Tibial nerve (tissue), 4 donors: ENCODE measurements around the gene NEMP1. TPM values are rescaled to one million over a fixed set of nuclear protein-coding genes. Genes with fewer than 3 reads are reported as not detected.

ENCODE experiments used
- DNase-seq, 2 donors: peaks; one replicate each; pipeline ENCODE4 v3.0.0-alpha.2; 2019; ENCODE audit warnings: low spot score in 2 of 2
- H3K27ac ChIP-seq, 4 donors: fragments of 200-600 bp; sonication (generic) in 3 of 4; one replicate each; pipeline ENCODE4 v1.5.1; 2017 to 2019; ENCODE audit warnings: mild to moderate bottlenecking in 1 of 4
- H3K27me3 ChIP-seq, 2 donors: fragments of 200-600 bp; sonication (generic) in 1 of 2; one replicate each; pipeline versions ENCODE4 v1.5.1 to v1.6.0; 2017 to 2019
- H3K36me3 ChIP-seq, 3 donors: fragments of 200-600 bp; sonication (generic); one replicate each; pipeline ENCODE4 v1.5.1; 2018 to 2019
- H3K4me1 ChIP-seq, 4 donors: fragments of 200-600 bp; sonication (generic) in 3 of 4; one replicate each; pipeline ENCODE4 v1.5.1; 2017 to 2019
- H3K4me3 ChIP-seq, 4 donors: fragments of 200-600 bp; sonication (generic) in 3 of 4; one replicate each; pipeline ENCODE4 v1.5.1; 2017 to 2019; ENCODE audit warnings: mild to moderate bottlenecking in 1 of 4, moderate library complexity in 1 of 4
- H3K9me3 ChIP-seq, 4 donors: fragments of 200-600 bp; sonication (generic) in 3 of 4; one replicate each; pipeline ENCODE4 v1.5.1; 2017 to 2019
- EP300 ChIP-seq, 2 donors: sonication (generic); formaldehyde crosslinking; IDR thresholded peaks; one replicate each; pipeline ENCODE4 v1.6.1; 2017; ENCODE audit warnings: antibody characterized with exemption in 2 of 2, mild to moderate bottlenecking in 1 of 2
- POLR2A ChIP-seq, 2 donors: fragments of 450-650 bp; IDR thresholded peaks; one replicate each; pipeline ENCODE4 v1.6.1; 2017; ENCODE audit warnings: antibody characterized with exemption in 2 of 2, mild to moderate bottlenecking in 2 of 2, moderate library complexity in 2 of 2
- WGBS, 2 donors: methylation state at CpG; one replicate each; pipeline ENCODE4 v1.1.5; 2018; 5-methylcytosine and 5-hydroxymethylcytosine counted together
- total RNA-seq, 4 donors: library from RNA; depleted of rRNA; stranded (reverse); fragments of >200 nt; gene quantifications; one replicate each; pipeline ENCODE4 v1.1.0, GENCODE V29; 2016
- TF ChIP-seq, protein P1 (sequence below), 5 experiments: fragments of 200-600 bp in 3 of 5; fragments of 450-650 bp in 2 of 5; sonication (generic) in 3 of 5; IDR thresholded peaks; one replicate each; pipeline ENCODE4 v1.5.1; 2016 to 2019; ENCODE audit warnings: antibody characterized with exemption in 5 of 5, mild to moderate bottlenecking in 3 of 5, moderate library complexity in 2 of 5

NEMP1 gene
- total RNA-seq, 4 donors from 2014 or later: 4.8 to 10.2 (median 6.6) TPM

DNA sequence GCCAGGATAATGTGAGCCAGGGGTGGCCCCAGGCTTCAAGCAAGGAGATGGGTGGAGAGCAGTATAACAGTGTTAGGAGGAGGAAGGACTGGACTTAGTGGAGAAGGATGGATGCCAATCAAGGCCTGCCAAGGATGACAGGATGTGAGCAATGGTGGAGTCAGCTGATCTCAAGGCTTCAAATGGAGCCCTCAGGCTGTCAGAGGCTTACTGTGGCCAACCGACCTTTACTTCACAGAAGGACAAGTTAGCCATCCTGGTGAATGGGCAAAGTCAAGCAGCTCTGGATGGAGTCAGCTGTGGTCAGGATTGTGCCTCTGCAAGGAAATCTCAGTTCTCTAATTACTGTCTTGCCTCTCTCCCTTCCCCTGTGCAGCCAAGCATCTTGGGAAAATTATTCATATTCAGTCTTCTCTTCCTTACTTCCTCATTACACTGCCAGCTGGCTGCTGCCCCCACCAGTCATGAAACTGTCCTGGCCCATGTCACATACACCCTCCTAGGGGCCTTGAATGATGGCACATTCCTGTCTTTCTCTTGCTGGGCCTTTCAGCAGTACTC is 40.2 kb upstream of the NEMP1 start:
- no peaks in the 10 kb centered on the region for H3K27me3 ChIP-seq
- peak overlapping the region in 2 of 4 donors; percentile 27 to 66 for H3K27ac ChIP-seq
- WGBS, 2 donors: 56 to 67% methylated on average over 1 of the region's 1 CpG
- H3K4me3 ChIP-seq: no peak overlapping the region
- no peaks in the 10 kb centered on the region for H3K9me3 ChIP-seq
- peak in 1 of 2 donors; percentile 47 for TF ChIP-seq EP300 (IDR thresholded peaks at IDR 0.05)
- TF ChIP-seq POLR2A (IDR thresholded peaks at IDR 0.05): no peak
- TF ChIP-seq, protein P1, sequence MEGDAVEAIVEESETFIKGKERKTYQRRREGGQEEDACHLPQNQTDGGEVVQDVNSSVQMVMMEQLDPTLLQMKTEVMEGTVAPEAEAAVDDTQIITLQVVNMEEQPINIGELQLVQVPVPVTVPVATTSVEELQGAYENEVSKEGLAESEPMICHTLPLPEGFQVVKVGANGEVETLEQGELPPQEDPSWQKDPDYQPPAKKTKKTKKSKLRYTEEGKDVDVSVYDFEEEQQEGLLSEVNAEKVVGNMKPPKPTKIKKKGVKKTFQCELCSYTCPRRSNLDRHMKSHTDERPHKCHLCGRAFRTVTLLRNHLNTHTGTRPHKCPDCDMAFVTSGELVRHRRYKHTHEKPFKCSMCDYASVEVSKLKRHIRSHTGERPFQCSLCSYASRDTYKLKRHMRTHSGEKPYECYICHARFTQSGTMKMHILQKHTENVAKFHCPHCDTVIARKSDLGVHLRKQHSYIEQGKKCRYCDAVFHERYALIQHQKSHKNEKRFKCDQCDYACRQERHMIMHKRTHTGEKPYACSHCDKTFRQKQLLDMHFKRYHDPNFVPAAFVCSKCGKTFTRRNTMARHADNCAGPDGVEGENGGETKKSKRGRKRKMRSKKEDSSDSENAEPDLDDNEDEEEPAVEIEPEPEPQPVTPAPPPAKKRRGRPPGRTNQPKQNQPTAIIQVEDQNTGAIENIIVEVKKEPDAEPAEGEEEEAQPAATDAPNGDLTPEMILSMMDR (IDR thresholded peaks at IDR 0.05): no peak
- peaks cover 0 to 9% (median 5%) of the 10 kb centered on the region in 4 donors for H3K4me1 ChIP-seq
- no peaks in the 10 kb centered on the region for H3K36me3 ChIP-seq
- no peak for DNase-seq

DNA sequence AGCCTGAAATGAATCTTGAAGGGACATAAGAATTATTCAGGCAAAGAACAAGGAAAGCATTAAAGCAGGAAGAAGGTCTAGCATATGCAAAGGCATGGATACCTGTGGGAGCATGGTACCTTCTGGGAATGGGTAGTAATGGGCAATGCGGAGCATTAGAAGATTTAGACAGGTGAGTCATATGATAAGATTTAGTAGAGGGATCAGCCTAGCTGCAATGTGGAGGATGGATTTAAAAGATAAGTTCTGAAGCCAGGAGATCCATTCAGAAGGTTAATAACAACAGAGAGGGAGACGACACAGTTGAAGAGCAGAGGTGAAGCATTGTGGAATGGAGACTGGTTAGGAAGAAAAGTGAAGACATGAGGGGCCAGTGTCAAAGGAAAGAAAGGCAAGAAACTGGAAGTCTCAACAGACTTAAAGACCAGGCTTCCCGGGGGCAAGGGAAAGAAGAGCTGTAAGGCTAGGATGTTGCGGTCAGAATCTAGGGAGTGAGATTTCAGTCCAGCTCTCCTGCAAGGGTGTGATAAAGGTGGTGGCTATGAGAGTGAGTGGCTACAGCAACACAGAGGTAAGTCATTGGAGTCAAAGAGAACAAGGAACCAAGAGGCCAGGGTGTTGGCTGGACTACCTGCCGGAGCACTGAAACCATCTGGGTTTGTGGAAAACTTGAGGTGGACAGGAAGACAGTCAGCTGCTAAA is 38.1 kb upstream of the NEMP1 start:
- Histone ChIP-seq H3K9me3 (no peaks in the 10 kb centered on the region), H3K27ac (no peak overlapping the region), H3K27me3 (no peaks in the 10 kb centered on the region), H3K4me3 (no peak overlapping the region), H3K4me1 (peaks cover 0 to 18% (median 7%) of the 10 kb centered on the region in 4 donors), H3K36me3 (no peaks in the 10 kb centered on the region)
- DNase-seq: no peak
- WGBS, 2 donors: 90 to 92% methylated on average over 4 to 5 of the region's 5 CpGs
- TF ChIP-seq POLR2A (IDR thresholded peaks at IDR 0.05) (no peak), EP300 (IDR thresholded peaks at IDR 0.05) (no peak)
- TF ChIP-seq, protein P1 (IDR thresholded peaks at IDR 0.05): no peak

DNA sequence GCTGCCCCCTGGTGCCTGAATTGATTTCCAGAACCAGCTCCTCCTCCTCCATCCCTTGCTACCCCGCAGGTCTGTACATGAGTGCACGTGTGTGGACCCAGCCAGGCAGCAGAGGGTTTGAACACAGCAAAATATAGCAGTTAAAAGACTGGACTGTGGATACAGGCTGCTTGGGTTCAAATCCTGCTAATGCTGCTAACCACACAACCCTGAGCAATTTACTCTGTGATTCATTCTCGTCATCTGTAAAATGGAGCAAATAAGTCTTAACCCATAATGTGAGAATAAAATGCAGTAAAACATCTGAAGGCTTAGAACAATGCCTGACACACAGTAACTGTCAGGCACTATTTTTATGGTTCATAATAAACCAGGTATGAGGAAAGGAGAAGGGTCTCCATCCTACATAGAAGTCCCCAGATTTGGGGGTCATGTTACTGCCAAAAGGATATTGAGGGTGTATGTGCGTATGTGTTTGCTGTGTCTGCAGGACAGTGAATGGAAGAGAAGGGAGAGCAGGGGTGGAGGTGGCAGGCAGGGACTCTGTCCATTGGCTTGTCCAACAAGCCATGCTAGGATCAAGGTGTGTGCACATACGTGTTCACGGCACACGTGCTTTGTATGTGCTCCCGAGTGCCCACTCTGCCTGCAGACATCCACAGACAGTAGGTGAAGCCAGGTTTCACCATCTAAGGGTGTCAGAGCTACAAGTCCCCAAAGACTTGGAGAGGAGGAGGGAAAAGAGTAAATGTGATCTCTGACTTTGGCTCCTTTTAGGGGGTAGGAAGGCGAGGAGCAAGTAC is 34.1 kb upstream of the NEMP1 start:
- no peaks in the 10 kb centered on the region for H3K9me3 ChIP-seq
- H3K36me3 ChIP-seq: peaks cover 0 to 8% (median 0%) of the 10 kb centered on the region in 3 donors
- peak overlapping the region; percentile 11 to 74 (median 58) for H3K4me3 ChIP-seq
- H3K4me1 ChIP-seq: peaks cover 0 to 34% (median 25%) of the 10 kb centered on the region in 4 donors
- H3K27me3 ChIP-seq: no peaks in the 10 kb centered on the region
- TF ChIP-seq POLR2A (IDR thresholded peaks at IDR 0.05): no peak
- TF ChIP-seq, protein P1 (IDR thresholded peaks at IDR 0.05): peak in 2 of 5 experiments; percentile 79 to 83
- 62 to 66% methylated on average over 9 of the region's 9 CpGs for WGBS, 2 donors
- H3K27ac ChIP-seq: peak overlapping the region; percentile 99
- DNase-seq: no peak

DNA sequence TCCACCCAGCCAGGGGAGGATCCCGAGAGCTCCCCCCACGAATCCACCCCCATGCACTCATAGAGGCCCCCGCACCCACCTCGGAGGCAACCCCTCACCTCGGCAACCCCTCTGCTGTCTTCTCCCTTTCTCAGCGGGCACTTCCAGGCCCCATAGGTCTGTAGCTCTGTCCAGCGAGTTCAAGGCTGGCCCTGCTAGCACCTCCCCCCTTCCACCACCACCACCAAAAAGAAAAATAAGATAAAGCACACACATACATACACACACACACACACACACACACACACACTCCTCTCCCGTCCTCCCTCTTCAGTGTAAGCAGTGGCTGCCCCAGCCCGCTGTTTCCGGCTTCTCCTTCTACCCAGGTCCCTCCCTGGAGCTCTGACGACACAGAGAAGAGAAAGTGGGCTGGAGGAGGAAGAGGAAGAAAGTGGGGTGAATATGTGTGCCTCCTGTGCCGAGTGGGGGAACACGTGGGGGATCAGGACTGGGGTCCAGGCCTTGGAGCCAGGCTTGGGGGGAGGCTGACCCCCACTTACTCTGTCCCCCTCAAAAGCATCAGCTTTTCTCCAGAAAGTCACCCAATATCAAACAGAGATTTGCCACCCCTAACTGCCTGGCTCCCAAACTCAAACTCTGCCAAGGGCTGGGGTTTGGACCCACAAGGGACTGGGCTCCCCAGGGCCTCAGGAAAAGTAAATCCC is 32.6 kb upstream of the NEMP1 start, which contains the start of gene STAT6:
TSS of gene STAT6 (minus strand) at position 332 of the 704 bp plus-strand sequence. CDS start 3,084 bp downstream, outside the sequence.
- TF ChIP-seq EP300 (IDR thresholded peaks at IDR 0.05) (no peak), POLR2A (IDR thresholded peaks at IDR 0.05) (peak; percentile 15 to 79)
- TF ChIP-seq, protein P1 (IDR thresholded peaks at IDR 0.05): peak in 2 of 5 experiments; percentile 13 to 43
- Histone ChIP-seq H3K4me3 (peak within 1 kb of the TSS; percentile 53 to 94 (median 68)), H3K36me3 (peaks cover 2 to 23% (median 5%) of the 10 kb centered on the region in 3 donors), H3K4me1 (peaks cover 0 to 49% (median 32%) of the 10 kb centered on the region in 4 donors), H3K9me3 (no peaks in the 10 kb centered on the region), H3K27ac (peak within 1 kb of the TSS; percentile 99), H3K27me3 (no peaks in the 10 kb centered on the region)
- DNase-seq: peak; percentile 74 to 86
- 0 to 1% methylated on average over 12 to 13 of the region's 13 CpGs for WGBS, 2 donors
